Adipocyte (in vitro differentiated cells): ENCODE measurements around the gene CELA1.

ENCODE experiments used
- DNase-seq: peaks from one replicate; pipeline ENCODE4 v3.0.0-alpha.2; 2015; ENCODE audit warnings: low read depth
- H3K27me3 ChIP-seq: replicated peaks from 2 replicates; pipeline ENCODE4 v1.7.0; 2013; ENCODE audit warnings: mild to moderate bottlenecking, low read length, moderate library complexity; ENCODE audit not compliant: control insufficient read depth, insufficient read depth
- H3K36me3 ChIP-seq: 2 replicates; pipeline ENCODE4 v1.7.0; 2013; ENCODE audit warnings: low read length, mild to moderate bottlenecking, moderate library complexity; ENCODE audit not compliant: control insufficient read depth, insufficient read depth, severe bottlenecking
- H3K4me1 ChIP-seq: 2 replicates; pipeline ENCODE4 v1.7.0; 2013; ENCODE audit warnings: mild to moderate bottlenecking, low read length, moderate library complexity; ENCODE audit not compliant: control insufficient read depth, insufficient read depth
- H3K4me3 ChIP-seq: 2 replicates; pipeline ENCODE4 v1.7.0; 2013; ENCODE audit warnings: mild to moderate bottlenecking, low read length, moderate library complexity
- H3K9ac ChIP-seq: 2 replicates; pipeline ENCODE4 v1.7.0; 2013; ENCODE audit warnings: mild to moderate bottlenecking, low read length, moderate library complexity
- H3K9me3 ChIP-seq: 2 replicates; pipeline ENCODE4 v1.7.0; 2013; ENCODE audit warnings: mild to moderate bottlenecking, low read length, moderate library complexity; ENCODE audit not compliant: control insufficient read depth

Gene CELA1

GRCh38 chr12:51360315-51360714, 13.8 kb upstream of the CELA1 start:
- no peaks in the 10 kb centered on the region for H3K4me1 ChIP-seq
- H3K4me3 ChIP-seq = no peak overlapping the region
- H3K27me3 ChIP-seq = peaks cover 6% of the 10 kb centered on the region
- no peaks in the 10 kb centered on the region for H3K9me3 ChIP-seq
- DNase-seq = no peak
- no peaks in the 10 kb centered on the region for H3K36me3 ChIP-seq
- no peak overlapping the region for H3K9ac ChIP-seq

DNA sequence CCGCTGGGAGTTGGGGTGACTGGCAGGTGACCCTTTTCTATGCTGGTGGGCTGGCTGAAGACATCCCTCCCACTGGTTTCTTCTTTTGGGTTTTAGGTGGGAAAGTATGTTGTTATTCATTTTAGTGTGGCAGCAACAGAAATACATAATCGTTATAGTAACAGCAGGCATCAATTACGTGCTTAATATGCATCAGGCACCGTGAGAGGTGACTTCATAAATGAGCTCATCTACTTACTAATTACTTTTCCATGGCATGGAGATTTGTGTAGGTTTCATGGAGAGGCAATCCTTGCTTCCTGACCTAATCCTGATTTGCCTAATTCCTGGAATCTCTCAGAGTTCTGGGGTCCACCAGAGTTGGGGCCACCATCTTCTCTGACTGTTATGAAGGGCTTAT, 13.4 kb upstream of the CELA1 start:
- H3K9ac ChIP-seq = no peak overlapping the region
- DNase-seq = no peak
- H3K9me3 ChIP-seq = no peaks in the 10 kb centered on the region
- H3K4me1 ChIP-seq = no peaks in the 10 kb centered on the region
- no peak overlapping the region for H3K4me3 ChIP-seq
- no peaks in the 10 kb centered on the region for H3K36me3 ChIP-seq
- peaks cover 6% of the 10 kb centered on the region for H3K27me3 ChIP-seq

GRCh38 chr12:51358496-51358895, 12.0 kb upstream of the CELA1 start:
- H3K4me1 ChIP-seq = no peaks in the 10 kb centered on the region
- H3K36me3 ChIP-seq = no peaks in the 10 kb centered on the region
- peaks cover 11% of the 10 kb centered on the region for H3K27me3 ChIP-seq
- no peak overlapping the region for H3K9ac ChIP-seq
- no peaks in the 10 kb centered on the region for H3K9me3 ChIP-seq
- H3K4me3 ChIP-seq = no peak overlapping the region
- DNase-seq = no peak

DNA sequence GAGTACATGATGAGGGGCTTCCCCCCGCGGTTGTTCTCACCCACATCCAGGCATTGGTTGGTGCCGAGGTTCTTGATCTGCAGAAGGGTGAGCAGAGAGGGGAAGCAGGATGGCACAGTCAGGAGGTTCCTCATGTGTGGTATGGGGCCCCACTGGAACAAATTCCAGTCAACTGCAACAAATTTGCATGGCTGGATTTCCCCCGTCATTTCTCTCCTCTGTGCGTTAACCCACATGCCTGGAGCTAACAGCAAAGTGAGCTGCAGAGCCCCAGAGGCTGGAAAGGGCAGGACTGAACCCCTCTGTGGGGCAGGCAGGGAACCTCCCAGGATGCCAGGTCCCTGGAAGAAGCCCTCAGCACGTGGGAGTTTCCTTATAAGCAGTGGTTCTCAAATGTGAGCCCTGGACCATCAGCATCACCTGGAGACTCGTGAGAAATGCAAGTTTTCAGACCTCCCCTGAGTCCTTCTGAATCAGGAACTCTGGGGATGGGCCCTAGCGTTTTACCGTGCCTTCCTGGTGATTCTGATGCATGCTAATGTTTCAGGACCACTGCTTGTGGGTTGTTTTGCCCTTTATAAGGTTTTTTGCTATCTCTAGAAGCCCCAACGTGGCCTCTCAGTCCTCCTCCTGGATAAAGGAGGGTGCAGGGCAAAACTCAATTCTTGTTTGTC, 11.0 kb upstream of the CELA1 start:
- DNase-seq = no peak
- Histone ChIP-seq H3K4me3 (no peak overlapping the region), H3K4me1 (no peaks in the 10 kb centered on the region), H3K9me3 (no peaks in the 10 kb centered on the region), H3K9ac (no peak overlapping the region), H3K27me3 (peaks cover 11% of the 10 kb centered on the region), H3K36me3 (no peaks in the 10 kb centered on the region)

DNA sequence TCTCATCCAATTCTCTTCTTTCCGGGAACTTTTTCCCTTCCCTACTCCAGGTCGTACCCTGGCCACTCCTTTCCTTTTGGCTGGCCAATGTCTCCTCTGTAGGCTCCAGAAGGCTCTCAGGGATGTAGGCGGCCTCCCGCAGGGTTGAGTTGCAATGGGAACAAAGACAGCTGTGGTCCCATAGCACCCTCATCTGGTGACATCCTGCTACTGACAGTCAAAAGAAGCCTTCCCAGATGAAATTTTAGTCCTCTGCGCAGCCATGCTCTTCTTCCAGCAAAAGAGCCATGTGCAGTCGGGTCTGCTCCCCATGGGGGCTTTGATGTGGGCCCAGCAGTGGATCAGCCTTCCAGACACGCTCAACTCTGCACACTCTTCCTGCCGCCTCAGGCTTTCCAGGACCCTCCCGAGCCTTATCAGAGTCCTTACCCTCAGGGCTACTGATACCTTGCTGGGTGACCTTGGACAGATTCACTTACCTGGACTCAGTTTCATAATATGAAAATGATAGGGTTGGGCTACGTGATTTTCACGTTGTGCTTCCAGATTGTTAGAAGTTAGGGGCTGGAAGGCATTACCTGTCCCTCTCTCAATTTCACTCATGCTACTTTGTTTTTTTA, 5.5 kb upstream of the CELA1 start:
- Histone ChIP-seq H3K4me3 (no peak overlapping the region), H3K36me3 (no peaks in the 10 kb centered on the region), H3K4me1 (no peaks in the 10 kb centered on the region), H3K9ac (no peak overlapping the region), H3K9me3 (no peaks in the 10 kb centered on the region), H3K27me3 (peaks cover 5% of the 10 kb centered on the region)
- DNase-seq = peak; percentile 72

DNA sequence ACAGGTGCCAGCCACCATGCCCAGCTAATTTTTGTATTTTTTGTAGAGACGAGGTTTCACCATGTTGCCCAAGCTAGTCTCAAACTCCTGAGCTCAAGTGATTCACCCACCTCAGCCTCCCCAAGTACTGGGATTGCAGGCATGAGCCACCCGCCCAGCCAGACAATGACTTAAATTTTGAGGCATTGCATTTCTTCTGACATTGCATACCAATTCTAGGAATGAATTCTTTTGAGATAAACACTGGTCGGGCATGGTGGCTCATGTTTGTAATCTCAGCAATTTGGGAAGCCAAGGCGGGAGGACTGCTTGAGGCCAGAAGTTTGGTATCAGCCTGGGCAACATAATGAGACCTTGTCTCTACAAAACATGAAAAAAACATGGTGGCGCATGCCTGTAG, 2.5 kb upstream of the CELA1 start:
- Histone ChIP-seq H3K27me3 (no peaks in the 10 kb centered on the region), H3K36me3 (no peaks in the 10 kb centered on the region), H3K4me1 (no peaks in the 10 kb centered on the region), H3K4me3 (no peak overlapping the region), H3K9me3 (no peaks in the 10 kb centered on the region), H3K9ac (no peak overlapping the region)
- peak; percentile 77 for DNase-seq

- Histone ChIP-seq H3K4me3 (no peak overlapping the region), H3K36me3 (no peaks in the 10 kb centered on the region), H3K27me3 (no peaks in the 10 kb centered on the region), H3K9me3 (no peaks in the 10 kb centered on the region), H3K9ac (no peak overlapping the region), H3K4me1 (no peaks in the 10 kb centered on the region)
- no peak for DNase-seq
Measured at GRCh38 chr12:51348116-51348515, 1.6 kb upstream of the CELA1 start.

GRCh38 chr12:51345681-51346080, 798 bp downstream of the CELA1 start:
- no peak overlapping the region for H3K9ac ChIP-seq
- no peaks in the 10 kb centered on the region for H3K9me3 ChIP-seq
- H3K36me3 ChIP-seq = no peaks in the 10 kb centered on the region
- no peaks in the 10 kb centered on the region for H3K27me3 ChIP-seq
- DNase-seq = no peak
- peaks cover 3% of the 10 kb centered on the region for H3K4me1 ChIP-seq
- no peak overlapping the region for H3K4me3 ChIP-seq

DNA sequence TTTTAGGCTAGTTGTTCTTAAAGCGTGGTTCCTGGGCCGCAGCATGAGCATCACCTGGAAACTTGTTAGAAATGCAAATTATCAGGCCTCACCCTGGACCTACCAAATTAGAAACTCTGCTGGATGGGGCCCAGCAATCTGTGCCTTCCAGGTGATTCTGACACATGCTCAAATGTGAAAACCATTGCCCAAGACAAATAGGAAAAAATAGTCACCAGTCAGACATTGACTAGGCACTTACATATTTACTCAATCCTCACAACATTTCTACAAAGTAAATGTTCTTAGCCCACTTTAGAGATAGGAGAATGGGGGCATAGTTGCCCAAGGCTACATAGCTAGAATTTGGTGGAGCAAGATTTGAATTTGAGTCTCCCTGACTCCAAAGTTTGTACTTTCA, 3.3 kb downstream of the CELA1 start:
- Histone ChIP-seq H3K36me3 (no peaks in the 10 kb centered on the region), H3K27me3 (no peaks in the 10 kb centered on the region), H3K4me1 (peaks cover 3% of the 10 kb centered on the region), H3K9me3 (no peaks in the 10 kb centered on the region), H3K9ac (no peak overlapping the region), H3K4me3 (no peak overlapping the region)
- DNase-seq = no peak

- Histone ChIP-seq H3K4me1 (peaks cover 3% of the 10 kb centered on the region), H3K9me3 (no peaks in the 10 kb centered on the region), H3K27me3 (no peaks in the 10 kb centered on the region), H3K9ac (no peak overlapping the region), H3K36me3 (no peaks in the 10 kb centered on the region), H3K4me3 (no peak overlapping the region)
- no peak for DNase-seq
Measured at GRCh38 chr12:51342416-51342815, 4.1 kb downstream of the CELA1 start.

DNA sequence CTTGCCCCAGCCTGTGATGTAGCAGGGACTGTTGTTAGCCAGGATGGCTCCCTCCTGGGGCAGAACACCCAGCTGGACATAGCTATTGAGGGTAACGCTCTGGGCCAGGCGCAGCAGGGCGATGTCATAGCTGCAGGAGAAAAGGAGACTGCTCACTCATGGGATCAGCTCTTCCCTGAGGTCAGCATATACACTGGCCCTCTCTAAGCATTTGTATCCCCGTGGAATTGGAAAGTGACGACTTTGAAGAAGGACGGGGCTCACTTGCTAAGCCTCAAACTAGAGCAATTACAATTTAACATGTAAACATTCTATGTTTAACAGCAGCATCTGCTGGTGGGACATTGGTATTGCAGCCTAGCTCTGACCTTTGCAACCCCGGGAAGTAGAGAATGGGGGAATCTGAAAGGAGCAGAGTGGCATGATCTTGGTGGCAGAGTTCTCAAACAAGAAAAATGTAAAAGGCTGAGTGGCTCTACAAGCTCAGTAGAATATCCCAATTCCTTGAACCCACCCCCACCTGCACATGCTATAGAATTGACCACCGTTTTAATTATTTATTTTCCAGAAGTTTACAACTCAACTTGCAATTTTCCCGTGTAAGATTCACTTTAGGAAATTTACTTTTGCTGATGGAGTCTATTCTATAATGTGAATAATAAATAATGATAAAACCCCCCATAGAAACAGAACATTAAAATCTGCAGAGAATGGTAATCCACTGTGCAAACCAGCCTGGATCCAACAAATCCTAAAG, 5.0 kb downstream of the CELA1 start:
- H3K36me3 ChIP-seq = no peaks in the 10 kb centered on the region
- DNase-seq = peak; percentile 90
- peak overlapping the region; percentile 41 for H3K9ac ChIP-seq
- peaks cover 3% of the 10 kb centered on the region for H3K4me1 ChIP-seq
- H3K27me3 ChIP-seq = no peaks in the 10 kb centered on the region
- H3K4me3 ChIP-seq = peak overlapping the region; percentile 51
- H3K9me3 ChIP-seq = no peaks in the 10 kb centered on the region
